Central memory CD8-positive, alpha-beta T cell (primary cell): Measurements from ENCODE around the gene GSTO2.
A peak's percentile ranks its signal among the peaks of the same experiment; 100 is the strongest.

Source experiments
- ATAC-seq: fragments of 150-1000 bp; cut with Tn5 transposase; replicated peaks from 2 replicates; pipeline ENCODE4 v1.10.0; 2022; ENCODE audit warnings: mild to moderate bottlenecking, moderate FRiP score, moderate number of reproducible peaks; ENCODE audit not compliant: poor library complexity, severe bottlenecking; ENCODE audit errors: extremely low read depth
- DNase-seq, 2 donors: peaks; one replicate each; pipeline ENCODE4 v3.0.0; 2021; ENCODE audit warnings: low spot score in 2 of 2
- H3K27ac Mint-ChIP-seq: one replicate; pipeline ENCODE4 v1.8.0; 2022; ENCODE audit warnings: low read depth, mild to moderate bottlenecking, moderate library complexity, mixed read lengths
- H3K27me3 Mint-ChIP-seq: one replicate; pipeline ENCODE4 v1.8.0; 2022; ENCODE audit warnings: mixed read lengths
- H3K36me3 Mint-ChIP-seq: one replicate; pipeline ENCODE4 v1.8.0; 2022; ENCODE audit warnings: mild to moderate bottlenecking, moderate library complexity, mixed read lengths; ENCODE audit not compliant: insufficient read depth
- H3K4me1 Mint-ChIP-seq: one replicate; pipeline ENCODE4 v1.8.0; 2022; ENCODE audit warnings: mixed read lengths
- H3K4me3 Mint-ChIP-seq: one replicate; pipeline ENCODE4 v1.8.0; 2022; ENCODE audit warnings: mild to moderate bottlenecking, moderate library complexity, mixed read lengths
- H3K9me3 Mint-ChIP-seq: one replicate; pipeline ENCODE4 v1.8.0; 2022; ENCODE audit warnings: mixed read lengths

The GSTO2 gene

GRCh38 chr10:104308439-104308903, 39.5 kb downstream of the GSTO2 start:
- peaks cover 43% of the 10 kb centered on the region for H3K36me3 Mint-ChIP-seq
- peaks cover 79% of the 10 kb centered on the region for H3K4me1 Mint-ChIP-seq
- DNase-seq (no peak), ATAC-seq (peak; percentile 41)
- peak overlapping the region; percentile 55 for H3K4me3 Mint-ChIP-seq
- H3K27ac Mint-ChIP-seq, result peak overlapping the region; percentile 33
- H3K27me3 Mint-ChIP-seq, result no peaks in the 10 kb centered on the region
- H3K9me3 Mint-ChIP-seq, result peaks cover under 1% of the 10 kb centered on the region

DNA sequence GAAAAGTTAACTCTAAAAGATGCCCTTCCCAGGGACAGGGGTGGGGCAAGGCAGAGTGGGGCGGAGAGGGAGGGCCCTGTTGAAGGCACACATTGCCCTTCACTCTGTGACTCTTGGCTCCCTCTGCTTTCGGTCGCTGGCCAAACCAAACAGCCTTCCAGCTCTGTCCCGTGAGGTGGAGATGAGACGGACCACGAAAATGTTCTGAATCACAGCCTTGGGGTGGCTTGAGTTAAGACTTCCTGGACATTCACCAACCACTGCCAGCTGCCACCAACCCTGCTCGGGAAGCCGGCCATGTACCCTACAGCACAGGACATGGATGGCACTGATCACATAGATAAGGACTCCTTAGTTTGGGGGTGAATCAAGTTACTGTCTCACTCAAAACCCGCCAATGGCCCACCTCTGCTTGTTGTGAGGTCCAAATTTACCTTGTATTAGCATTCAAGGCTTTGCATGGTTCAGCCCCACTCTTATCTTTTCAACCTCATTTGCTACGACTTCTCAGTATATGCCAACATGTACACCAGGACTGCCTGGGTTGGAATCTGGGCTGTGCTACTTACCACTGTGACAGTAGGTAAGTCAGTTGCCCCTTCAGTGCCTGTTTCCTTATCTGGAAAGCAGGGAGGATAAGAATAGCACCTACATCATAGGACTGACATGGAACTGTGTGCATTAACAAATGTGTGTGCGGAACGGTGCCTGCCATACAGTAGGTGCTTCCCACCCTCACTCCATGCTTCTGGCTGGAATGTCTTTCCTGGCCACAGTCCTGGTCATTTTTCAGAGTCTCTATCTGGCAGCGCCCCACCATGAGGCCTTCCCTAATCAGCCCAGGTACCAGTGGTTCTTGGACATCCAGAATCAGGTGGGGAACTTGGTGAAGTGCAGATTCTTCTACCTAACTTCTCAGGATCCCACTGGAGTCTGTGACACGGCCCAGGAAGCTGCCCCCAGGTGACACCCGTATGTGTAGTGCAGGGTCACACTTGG, 41.3 kb downstream of the GSTO2 start:
- DNase-seq, result no peak
- H3K4me1 Mint-ChIP-seq, result peaks cover 63% of the 10 kb centered on the region

GRCh38 chr10:104311184-104311720, 42.3 kb downstream of the GSTO2 start:
- peaks cover 54% of the 10 kb centered on the region for H3K4me1 Mint-ChIP-seq

More for the DNA sequence above, 41.3 kb downstream of the GSTO2 start:
- peak overlapping the region; percentile 55 for H3K27ac Mint-ChIP-seq
- no peaks in the 10 kb centered on the region for H3K27me3 Mint-ChIP-seq
- no peak for ATAC-seq
- peaks cover 58% of the 10 kb centered on the region for H3K36me3 Mint-ChIP-seq
- no peaks in the 10 kb centered on the region for H3K9me3 Mint-ChIP-seq
- H3K4me3 Mint-ChIP-seq, result no peak overlapping the region

GRCh38 chr10:104314591-104315485, 45.9 kb downstream of the GSTO2 start:
- DNase-seq (no peak), ATAC-seq (no peak)
- Mint-ChIP-seq H3K4me3 (no peak overlapping the region), H3K27ac (no peak overlapping the region), H3K36me3 (peaks cover 54% of the 10 kb centered on the region), H3K9me3 (no peaks in the 10 kb centered on the region), H3K4me1 (peaks cover 50% of the 10 kb centered on the region), H3K27me3 (no peaks in the 10 kb centered on the region)

More at GRCh38 chr10:104311184-104311720, 42.3 kb downstream of the GSTO2 start:
- H3K4me3 Mint-ChIP-seq, result no peak overlapping the region
- H3K9me3 Mint-ChIP-seq, result no peaks in the 10 kb centered on the region
- no peak overlapping the region for H3K27ac Mint-ChIP-seq
- DNase-seq (no peak), ATAC-seq (no peak)
- H3K27me3 Mint-ChIP-seq, result no peaks in the 10 kb centered on the region
- peaks cover 60% of the 10 kb centered on the region for H3K36me3 Mint-ChIP-seq

- peak overlapping the region; percentile 67 for H3K27ac Mint-ChIP-seq
- ATAC-seq (no peak), DNase-seq (no peak)
- H3K9me3 Mint-ChIP-seq, result no peaks in the 10 kb centered on the region
- H3K36me3 Mint-ChIP-seq, result peaks cover 52% of the 10 kb centered on the region
- H3K4me3 Mint-ChIP-seq, result no peak overlapping the region
- H3K27me3 Mint-ChIP-seq, result no peaks in the 10 kb centered on the region
- peaks cover 51% of the 10 kb centered on the region for H3K4me1 Mint-ChIP-seq
These were observed 46.5 kb downstream of the GSTO2 start for GRCh38 chr10:104315486-104315921.

DNA sequence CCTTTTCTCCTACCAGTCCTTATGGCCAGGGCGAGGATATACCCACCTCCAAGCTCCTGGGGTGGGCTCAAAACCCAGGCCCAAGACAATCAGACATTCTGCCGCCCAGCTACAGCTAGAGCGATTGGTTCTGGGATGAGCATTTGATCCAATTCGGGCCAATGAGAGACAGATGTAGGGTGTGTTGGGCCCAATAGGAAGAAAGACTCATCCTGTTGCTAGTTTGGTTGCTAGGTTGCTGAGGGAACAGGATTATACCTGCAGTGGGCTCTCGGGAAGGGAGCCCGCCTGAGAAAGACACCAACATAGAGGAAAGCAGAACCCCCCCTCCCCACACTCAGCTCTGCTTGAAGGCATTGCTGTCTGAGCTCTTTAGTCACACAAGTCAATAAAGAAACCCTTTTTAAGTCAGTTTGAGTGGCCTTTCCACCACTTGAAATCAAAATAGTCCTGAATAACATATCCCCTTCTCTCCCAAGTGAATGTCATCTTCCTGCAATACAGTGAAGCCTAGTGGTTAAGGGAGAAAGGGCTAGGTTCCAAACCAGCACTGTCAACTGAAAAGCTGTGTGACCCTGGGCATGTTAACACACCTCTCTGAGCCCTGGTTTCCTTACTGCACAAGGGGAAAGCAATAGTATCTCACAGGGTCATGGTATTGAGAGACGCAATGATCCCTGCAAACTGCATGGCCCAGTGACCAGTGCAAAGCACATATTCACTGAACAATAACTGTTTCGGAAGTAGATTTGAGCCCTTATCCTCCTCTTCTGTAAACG, 47.5 kb downstream of the GSTO2 start:
- Mint-ChIP-seq H3K27ac (peak overlapping the region; percentile 67), H3K9me3 (no peaks in the 10 kb centered on the region), H3K4me3 (no peak overlapping the region), H3K4me1 (peaks cover 55% of the 10 kb centered on the region), H3K36me3 (peaks cover 46% of the 10 kb centered on the region), H3K27me3 (no peaks in the 10 kb centered on the region)
- ATAC-seq (no peak), DNase-seq (no peak)

DNA sequence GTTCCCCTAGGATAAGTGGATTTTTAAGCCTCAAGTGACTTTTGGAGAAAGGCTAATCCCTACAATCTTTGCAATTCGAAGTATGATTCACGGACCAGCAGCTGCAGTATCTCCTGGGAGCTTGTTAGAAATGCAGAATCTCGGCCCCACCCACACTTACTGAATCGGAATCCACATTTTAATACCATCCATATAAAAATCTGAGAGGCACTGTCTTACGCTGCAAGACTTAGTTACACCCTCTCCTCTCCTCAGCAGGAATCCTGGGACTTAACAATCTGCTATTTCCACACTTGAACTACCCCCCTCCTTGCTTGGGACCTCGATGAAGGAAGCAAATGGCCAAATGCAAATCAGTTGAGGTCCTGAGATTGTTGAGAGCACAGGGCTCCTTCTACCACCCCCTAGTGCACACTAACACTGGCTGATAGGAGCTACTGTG, 48.3 kb downstream of the GSTO2 start:
- ATAC-seq, result no peak
- peaks cover 50% of the 10 kb centered on the region for H3K36me3 Mint-ChIP-seq
- peaks cover 59% of the 10 kb centered on the region for H3K4me1 Mint-ChIP-seq
- H3K4me3 Mint-ChIP-seq, result no peak overlapping the region
- DNase-seq, result no peak
- H3K9me3 Mint-ChIP-seq, result no peaks in the 10 kb centered on the region
- no peaks in the 10 kb centered on the region for H3K27me3 Mint-ChIP-seq
- H3K27ac Mint-ChIP-seq, result no peak overlapping the region

DNA sequence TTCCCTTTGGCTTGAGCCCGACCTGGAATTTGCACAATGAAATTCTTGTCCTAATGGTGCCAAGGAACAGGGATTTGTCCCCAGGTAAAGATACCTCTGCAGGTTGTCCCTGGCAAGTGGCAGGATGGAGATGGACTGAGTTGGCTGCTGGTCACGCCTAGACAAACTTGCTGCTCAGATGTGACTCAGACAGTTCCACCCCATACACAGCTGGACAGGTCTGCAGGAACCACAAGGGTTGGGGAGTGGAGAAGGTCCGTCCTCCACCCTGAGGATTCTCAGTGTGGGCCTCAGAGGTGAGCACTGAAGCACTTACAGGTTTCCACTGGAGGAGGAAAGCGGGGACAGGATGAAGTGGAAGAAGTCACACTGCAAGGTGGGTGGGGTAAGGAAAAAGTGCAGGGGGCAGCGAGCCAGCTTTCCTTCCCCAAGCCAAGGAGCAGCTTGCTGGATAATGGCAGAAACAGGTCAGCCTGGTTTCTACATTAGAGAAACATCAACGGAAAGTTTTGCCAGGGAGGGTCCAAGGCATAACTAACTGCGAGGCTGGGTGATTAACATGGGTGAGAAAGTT, 48.8 kb downstream of the GSTO2 start:
- Mint-ChIP-seq H3K27ac (no peak overlapping the region), H3K4me3 (no peak overlapping the region), H3K27me3 (no peaks in the 10 kb centered on the region), H3K9me3 (no peaks in the 10 kb centered on the region), H3K4me1 (peaks cover 62% of the 10 kb centered on the region), H3K36me3 (peaks cover 48% of the 10 kb centered on the region)
- ATAC-seq (no peak), DNase-seq (no peak)

- peaks cover 46% of the 10 kb centered on the region for H3K36me3 Mint-ChIP-seq
- H3K27me3 Mint-ChIP-seq, result no peaks in the 10 kb centered on the region
- no peak overlapping the region for H3K4me3 Mint-ChIP-seq
- no peak for DNase-seq
- peaks cover 62% of the 10 kb centered on the region for H3K4me1 Mint-ChIP-seq
- no peaks in the 10 kb centered on the region for H3K9me3 Mint-ChIP-seq
- ATAC-seq, result no peak
- no peak overlapping the region for H3K27ac Mint-ChIP-seq
These were observed 49.3 kb downstream of the GSTO2 start for GRCh38 chr10:104318326-104318725.

DNA sequence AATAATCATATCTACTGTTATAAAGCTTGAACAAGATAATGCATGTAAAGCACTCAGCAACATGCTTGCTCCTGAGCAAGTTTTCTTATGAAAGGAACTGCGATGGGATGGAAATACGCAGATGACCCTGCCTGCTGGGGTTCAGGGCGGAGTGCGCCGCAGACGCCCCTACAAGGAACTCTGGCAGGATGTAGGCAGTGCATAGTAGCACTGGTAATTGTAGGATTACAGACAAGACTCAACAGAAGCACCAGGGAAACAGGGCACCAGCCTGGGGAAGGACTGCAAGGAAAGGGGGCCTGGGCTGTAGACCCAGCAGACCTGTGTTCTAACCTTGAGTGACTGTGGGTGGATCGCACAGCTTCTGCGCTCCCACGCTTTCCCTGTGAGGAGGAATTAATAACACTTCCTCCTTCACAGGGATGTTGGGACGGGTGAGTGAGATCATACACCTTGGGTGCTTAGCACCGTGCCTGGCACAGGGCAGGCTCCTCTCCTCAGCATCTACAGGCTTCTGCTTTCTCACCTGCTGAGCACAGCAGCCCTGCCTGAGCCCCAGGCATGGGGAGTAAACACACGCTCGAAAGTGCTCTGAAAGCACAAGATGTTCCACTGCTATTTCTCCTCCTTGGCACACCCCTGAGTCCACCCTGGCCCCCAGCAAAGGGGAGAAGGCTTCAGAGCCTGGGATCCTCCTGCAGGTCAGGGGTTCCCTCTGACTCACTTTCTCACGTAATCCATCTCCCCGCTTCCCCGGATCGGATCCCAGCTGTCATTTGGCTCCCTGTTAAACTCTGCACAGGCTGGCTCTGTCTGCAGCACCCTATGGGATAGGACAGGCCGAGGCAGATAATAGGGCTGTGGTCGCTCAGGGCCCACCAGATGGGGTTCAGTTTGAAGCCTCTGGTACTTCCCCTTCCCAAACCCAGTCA, 50.1 kb downstream of the GSTO2 start:
- Mint-ChIP-seq H3K27ac (peak overlapping the region; percentile 79), H3K36me3 (peaks cover 39% of the 10 kb centered on the region), H3K4me3 (no peak overlapping the region), H3K4me1 (peaks cover 68% of the 10 kb centered on the region), H3K27me3 (no peaks in the 10 kb centered on the region), H3K9me3 (no peaks in the 10 kb centered on the region)
- DNase-seq, result no peak
- ATAC-seq, result no peak

- Mint-ChIP-seq H3K27me3 (no peaks in the 10 kb centered on the region), H3K4me1 (peaks cover 90% of the 10 kb centered on the region), H3K27ac (peak overlapping the region; percentile 90), H3K36me3 (peaks cover 33% of the 10 kb centered on the region), H3K9me3 (no peaks in the 10 kb centered on the region), H3K4me3 (peak overlapping the region; percentile 69)
- DNase-seq (no peak), ATAC-seq (no peak)
These were observed 52.2 kb downstream of the GSTO2 start for GRCh38 chr10:104321226-104321625.
